Measurements from ENCODE around the gene MATR3. TPM values are rescaled to one million over a fixed set of nuclear protein-coding genes. Genes with fewer than 3 reads are reported as not detected.
A peak's percentile ranks its signal among the peaks of the same experiment; 100 is the strongest.

MATR3 gene
- total RNA-seq, 1 donor from 2014 or later = 372 TPM

DNA sequence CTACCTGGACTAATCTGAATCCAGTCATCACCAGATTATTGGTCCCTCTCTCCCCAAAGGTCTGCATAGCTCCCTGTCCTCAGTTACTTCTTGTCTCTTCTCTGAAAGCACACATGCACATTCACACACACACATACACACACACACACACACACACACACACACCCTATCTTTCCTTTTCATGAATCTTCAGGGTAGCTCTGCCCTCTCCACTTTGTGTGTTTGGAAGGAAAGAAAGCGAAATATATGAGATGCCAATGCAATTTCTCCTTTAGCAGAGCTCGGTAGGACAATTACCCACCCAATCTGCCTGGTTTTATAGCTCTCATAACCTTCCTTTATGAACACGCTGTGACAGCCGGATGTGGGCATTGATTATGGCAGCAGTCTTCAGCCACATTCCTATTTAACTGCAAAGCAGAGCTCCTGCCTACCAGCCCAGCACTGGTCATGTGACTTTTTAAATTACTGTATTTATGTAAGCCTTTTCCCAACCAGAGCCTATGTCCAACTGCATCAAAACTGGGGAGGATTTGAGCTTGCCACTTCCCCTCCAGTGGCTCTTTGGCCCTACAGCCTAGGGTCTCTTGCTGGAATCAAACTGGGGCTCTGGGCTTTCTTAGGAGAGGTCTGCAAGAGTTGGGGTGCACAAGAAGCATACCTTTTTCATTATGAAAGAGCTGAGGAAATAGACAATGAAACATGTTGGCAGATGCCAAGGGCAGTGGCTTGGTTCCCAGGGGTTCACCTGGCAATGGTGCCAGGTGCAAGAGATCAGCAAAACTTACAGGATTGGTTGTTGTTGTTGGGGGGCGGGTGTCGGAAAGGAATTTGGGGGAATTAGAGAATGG lies 20.8 kb upstream of the MATR3 start:
- H3K36me3 Mint-ChIP-seq (ENCODE audit: unreplicated experiment) = no peaks in the 10 kb centered on the region
- peak overlapping the region; percentile 74 for H3K27ac Mint-ChIP-seq (ENCODE audit: unreplicated experiment)
- TF ChIP-seq, protein P1, sequence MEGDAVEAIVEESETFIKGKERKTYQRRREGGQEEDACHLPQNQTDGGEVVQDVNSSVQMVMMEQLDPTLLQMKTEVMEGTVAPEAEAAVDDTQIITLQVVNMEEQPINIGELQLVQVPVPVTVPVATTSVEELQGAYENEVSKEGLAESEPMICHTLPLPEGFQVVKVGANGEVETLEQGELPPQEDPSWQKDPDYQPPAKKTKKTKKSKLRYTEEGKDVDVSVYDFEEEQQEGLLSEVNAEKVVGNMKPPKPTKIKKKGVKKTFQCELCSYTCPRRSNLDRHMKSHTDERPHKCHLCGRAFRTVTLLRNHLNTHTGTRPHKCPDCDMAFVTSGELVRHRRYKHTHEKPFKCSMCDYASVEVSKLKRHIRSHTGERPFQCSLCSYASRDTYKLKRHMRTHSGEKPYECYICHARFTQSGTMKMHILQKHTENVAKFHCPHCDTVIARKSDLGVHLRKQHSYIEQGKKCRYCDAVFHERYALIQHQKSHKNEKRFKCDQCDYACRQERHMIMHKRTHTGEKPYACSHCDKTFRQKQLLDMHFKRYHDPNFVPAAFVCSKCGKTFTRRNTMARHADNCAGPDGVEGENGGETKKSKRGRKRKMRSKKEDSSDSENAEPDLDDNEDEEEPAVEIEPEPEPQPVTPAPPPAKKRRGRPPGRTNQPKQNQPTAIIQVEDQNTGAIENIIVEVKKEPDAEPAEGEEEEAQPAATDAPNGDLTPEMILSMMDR (IDR thresholded peaks at IDR 0.05; ENCODE audit: partially characterized antibody, unreplicated experiment) = no peak
- H3K27me3 Mint-ChIP-seq (ENCODE audit: unreplicated experiment) = peaks cover 4% of the 10 kb centered on the region
- H3K4me3 Mint-ChIP-seq (ENCODE audit: unreplicated experiment) = peak overlapping the region; percentile 91
- no peak for DNase-seq
- peaks cover 6% of the 10 kb centered on the region for H3K9me3 Mint-ChIP-seq (ENCODE audit: unreplicated experiment)
- H3K4me1 Mint-ChIP-seq (ENCODE audit: low read depth, unreplicated experiment) = peaks cover 9% of the 10 kb centered on the region

DNA sequence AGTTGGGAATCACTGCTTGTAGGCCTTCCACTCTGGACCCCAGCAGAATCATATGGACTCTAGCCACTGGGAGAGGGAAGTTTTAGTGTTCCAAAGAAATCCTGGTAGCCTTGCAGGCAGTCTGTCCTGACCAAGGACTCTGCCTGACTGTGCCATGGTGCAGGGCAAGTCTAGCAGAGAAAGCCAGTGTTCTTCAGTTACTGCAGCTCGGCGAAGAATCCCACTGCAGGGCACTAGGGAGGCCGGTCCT lies 20.3 kb upstream of the MATR3 start:
- no peaks in the 10 kb centered on the region for H3K36me3 Mint-ChIP-seq (ENCODE audit: unreplicated experiment)
- H3K27ac Mint-ChIP-seq (ENCODE audit: unreplicated experiment) = peak overlapping the region; percentile 74
- TF ChIP-seq, protein P1 (IDR thresholded peaks at IDR 0.05; ENCODE audit: partially characterized antibody, unreplicated experiment) = no peak
- H3K4me3 Mint-ChIP-seq (ENCODE audit: unreplicated experiment) = peak overlapping the region; percentile 91
- H3K9me3 Mint-ChIP-seq (ENCODE audit: unreplicated experiment) = peaks cover 6% of the 10 kb centered on the region
- H3K27me3 Mint-ChIP-seq (ENCODE audit: unreplicated experiment) = peaks cover 4% of the 10 kb centered on the region
- peak; percentile 39 for DNase-seq
- peaks cover 9% of the 10 kb centered on the region for H3K4me1 Mint-ChIP-seq (ENCODE audit: low read depth, unreplicated experiment)

DNA sequence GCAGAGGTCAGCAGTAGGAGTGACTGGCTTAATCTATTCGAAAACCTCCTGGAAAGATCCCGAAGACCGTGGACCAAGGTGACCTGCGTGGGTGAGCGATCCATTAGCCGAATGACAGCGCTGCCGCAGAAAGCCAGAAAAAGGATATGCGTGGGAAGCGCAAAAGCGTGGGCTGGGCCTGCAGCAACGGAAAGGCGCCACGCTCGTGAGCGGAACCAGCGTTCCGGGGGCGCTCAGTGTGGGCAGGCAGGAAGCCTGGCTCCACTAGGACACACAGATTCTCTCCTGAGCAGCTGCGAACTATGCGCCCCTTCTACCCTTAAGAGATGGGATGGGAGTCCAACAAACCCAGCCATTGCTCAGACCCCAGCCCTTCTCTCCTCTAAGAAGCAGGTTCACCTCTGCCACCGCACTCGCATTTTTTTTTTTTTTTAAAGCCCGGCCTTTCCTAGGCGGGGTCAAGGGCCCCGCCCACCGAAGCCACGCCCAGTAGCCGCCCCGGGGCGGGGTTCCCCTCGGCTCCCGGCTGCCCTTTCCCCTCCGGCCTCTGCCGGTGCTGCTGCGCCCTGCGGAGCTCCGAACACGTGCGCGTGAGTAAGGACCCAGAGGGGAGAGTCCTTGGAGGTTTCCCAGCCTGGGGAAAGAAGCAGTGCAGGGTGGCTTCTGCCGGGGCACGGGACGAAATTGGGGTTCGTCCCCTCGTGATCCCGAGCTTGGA lies 19.8 kb upstream of the MATR3 start:
- H3K4me1 Mint-ChIP-seq (ENCODE audit: low read depth, unreplicated experiment) = peaks cover 9% of the 10 kb centered on the region
- H3K36me3 Mint-ChIP-seq (ENCODE audit: unreplicated experiment) = no peaks in the 10 kb centered on the region
- H3K9me3 Mint-ChIP-seq (ENCODE audit: unreplicated experiment) = peaks cover 6% of the 10 kb centered on the region
- DNase-seq = peak; percentile 90
- TF ChIP-seq, protein P1 (IDR thresholded peaks at IDR 0.05; ENCODE audit: partially characterized antibody, unreplicated experiment) = no peak
- peak overlapping the region; percentile 85 for H3K27ac Mint-ChIP-seq (ENCODE audit: unreplicated experiment)
- peak overlapping the region; percentile 91 for H3K4me3 Mint-ChIP-seq (ENCODE audit: unreplicated experiment)
- H3K27me3 Mint-ChIP-seq (ENCODE audit: unreplicated experiment) = peaks cover 4% of the 10 kb centered on the region

DNA sequence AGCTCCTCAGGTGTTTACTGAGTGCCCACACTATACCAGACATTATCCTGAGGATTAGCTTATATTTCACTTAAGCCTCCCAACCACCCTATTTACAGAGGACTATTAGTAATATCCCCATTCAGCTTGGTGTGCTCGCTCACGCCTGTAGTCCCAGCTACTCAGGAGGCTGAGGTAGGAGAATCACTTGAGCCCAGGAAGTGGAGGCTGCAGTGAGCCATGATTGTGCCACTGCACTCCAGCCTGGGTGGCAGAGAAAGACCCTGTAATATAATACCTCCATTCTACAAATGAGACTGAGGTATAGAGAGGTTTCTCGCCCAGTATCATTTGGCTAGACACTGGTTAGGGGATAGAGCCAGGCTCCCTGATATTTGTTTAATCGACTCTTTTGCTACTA lies 18.0 kb upstream of the MATR3 start:
- Mint-ChIP-seq H3K9me3 (ENCODE audit: unreplicated experiment) (peaks cover 6% of the 10 kb centered on the region), H3K27me3 (ENCODE audit: unreplicated experiment) (peaks cover 4% of the 10 kb centered on the region), H3K36me3 (ENCODE audit: unreplicated experiment) (no peaks in the 10 kb centered on the region), H3K4me1 (ENCODE audit: low read depth, unreplicated experiment) (peaks cover 9% of the 10 kb centered on the region), H3K27ac (ENCODE audit: unreplicated experiment) (no peak overlapping the region), H3K4me3 (ENCODE audit: unreplicated experiment) (peak overlapping the region; percentile 89)
- TF ChIP-seq, protein P1 (IDR thresholded peaks at IDR 0.05; ENCODE audit: partially characterized antibody, unreplicated experiment) = no peak
- DNase-seq = no peak

DNA sequence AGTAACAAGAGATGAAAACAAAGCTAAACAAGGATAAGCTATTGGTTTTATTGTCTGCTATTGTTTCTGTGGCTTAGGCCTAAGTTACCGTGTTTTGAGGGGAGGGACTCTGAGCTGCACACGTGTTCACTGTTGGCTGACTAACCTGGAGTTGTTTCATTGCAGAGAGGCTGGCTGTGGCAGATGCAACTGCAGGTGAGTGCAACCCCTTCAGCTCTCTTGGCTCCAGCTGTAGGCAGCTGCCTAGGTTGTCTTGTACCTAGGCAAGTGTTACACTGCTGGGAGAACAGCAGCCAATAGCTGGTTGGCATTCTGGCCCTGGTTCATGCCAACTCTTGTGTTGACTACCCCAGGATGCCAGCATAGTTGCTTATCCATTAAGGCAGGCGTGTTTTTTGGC lies 17.6 kb upstream of the MATR3 start:
- Mint-ChIP-seq H3K9me3 (ENCODE audit: unreplicated experiment) (peaks cover 6% of the 10 kb centered on the region), H3K36me3 (ENCODE audit: unreplicated experiment) (no peaks in the 10 kb centered on the region), H3K27ac (ENCODE audit: unreplicated experiment) (no peak overlapping the region), H3K27me3 (ENCODE audit: unreplicated experiment) (peaks cover 4% of the 10 kb centered on the region), H3K4me1 (ENCODE audit: low read depth, unreplicated experiment) (peaks cover 9% of the 10 kb centered on the region), H3K4me3 (ENCODE audit: unreplicated experiment) (peak overlapping the region; percentile 89)
- no peak for DNase-seq
- TF ChIP-seq, protein P1 (IDR thresholded peaks at IDR 0.05; ENCODE audit: partially characterized antibody, unreplicated experiment) = no peak

Measured in glutamatergic neuron (in vitro differentiated cells).